ENCODE results near the gene HIVEP1. TPM values are rescaled to one million over a fixed set of nuclear protein-coding genes. Genes with fewer than 3 reads are reported as not detected.

The HIVEP1 gene
- total and polyA plus RNA-seq, 3 donors from 2014 or later, result 15.5 to 53.3 (median 44.1) TPM

GRCh38 chr6:12189150-12189549 lies 177.0 kb downstream of the HIVEP1 start:
- no peaks in the 10 kb centered on the region for H3K36me3 ChIP-seq (ENCODE audit: low read depth, missing control alignments)
- no peak overlapping the region for H3K4me3 ChIP-seq
- no peak for DNase-seq
- H3K27me3 ChIP-seq, result no peaks in the 10 kb centered on the region
- no peak overlapping the region for H3K27ac ChIP-seq
- TF ChIP-seq POLR2A (IDR thresholded peaks at IDR 0.05), result no peak
- TF ChIP-seq CTCF (IDR thresholded peaks at IDR 0.05), result no peak
- intact Hi-C loops (cut with DNase I; ENCODE audit: low total_unique reads), result no loop called here
- no peaks in the 10 kb centered on the region for H3K9me3 ChIP-seq
- H3K4me1 ChIP-seq, result no peaks in the 10 kb centered on the region

GRCh38 chr6:12189661-12190060 lies 177.5 kb downstream of the HIVEP1 start:
- no peaks in the 10 kb centered on the region for H3K27me3 ChIP-seq
- no peak for DNase-seq
- TF ChIP-seq CTCF (IDR thresholded peaks at IDR 0.05), result no peak
- TF ChIP-seq POLR2A (IDR thresholded peaks at IDR 0.05), result no peak
- no peaks in the 10 kb centered on the region for H3K4me1 ChIP-seq
- intact Hi-C loops (cut with DNase I; ENCODE audit: low total_unique reads), result no loop called here
- H3K36me3 ChIP-seq (ENCODE audit: low read depth, missing control alignments), result no peaks in the 10 kb centered on the region
- H3K4me3 ChIP-seq, result no peak overlapping the region
- no peaks in the 10 kb centered on the region for H3K9me3 ChIP-seq
- no peak overlapping the region for H3K27ac ChIP-seq

GRCh38 chr6:12190252-12190651 lies 178.1 kb downstream of the HIVEP1 start:
- intact Hi-C loops (cut with DNase I; ENCODE audit: low total_unique reads), result no loop called here
- Histone ChIP-seq H3K4me1 (no peaks in the 10 kb centered on the region), H3K27me3 (no peaks in the 10 kb centered on the region), H3K36me3 (ENCODE audit: low read depth, missing control alignments) (no peaks in the 10 kb centered on the region), H3K9me3 (no peaks in the 10 kb centered on the region), H3K27ac (no peak overlapping the region), H3K4me3 (no peak overlapping the region)
- 71 to 72% methylated on average over 7 of the region's 7 CpGs for WGBS, 2 donors
- TF ChIP-seq CTCF (IDR thresholded peaks at IDR 0.05) (no peak), POLR2A (IDR thresholded peaks at IDR 0.05) (no peak)
- DNase-seq, result no peak

GRCh38 chr6:12196326-12196936 lies 184.3 kb downstream of the HIVEP1 start:
- TF ChIP-seq CTCF (IDR thresholded peaks at IDR 0.05) (no peak), POLR2A (IDR thresholded peaks at IDR 0.05) (no peak)
- intact Hi-C loops (cut with DNase I; ENCODE audit: low total_unique reads), result no loop called here
- Histone ChIP-seq H3K27ac (no peak overlapping the region), H3K36me3 (ENCODE audit: low read depth, missing control alignments) (no peaks in the 10 kb centered on the region), H3K4me1 (no peaks in the 10 kb centered on the region), H3K9me3 (no peaks in the 10 kb centered on the region), H3K4me3 (no peak overlapping the region), H3K27me3 (no peaks in the 10 kb centered on the region)
- DNase-seq, result no peak
- 83 to 91% methylated on average over 6 of the region's 6 CpGs for WGBS, 2 donors

- WGBS, 2 donors, result 95 to 96% methylated on average over 3 of the region's 3 CpGs
- intact Hi-C loops (cut with DNase I; ENCODE audit: low total_unique reads), result no loop called here
- H3K9me3 ChIP-seq, result no peaks in the 10 kb centered on the region
Observed at GRCh38 chr6:12198851-12199250, 186.7 kb downstream of the HIVEP1 start.

More at GRCh38 chr6:12198851-12199250, 186.7 kb downstream of the HIVEP1 start:
- Histone ChIP-seq H3K36me3 (ENCODE audit: low read depth, missing control alignments) (no peaks in the 10 kb centered on the region), H3K27me3 (no peaks in the 10 kb centered on the region), H3K27ac (no peak overlapping the region), H3K4me3 (no peak overlapping the region), H3K4me1 (no peaks in the 10 kb centered on the region)
- no peak for TF ChIP-seq POLR2A (IDR thresholded peaks at IDR 0.05)
- no peak for TF ChIP-seq CTCF (IDR thresholded peaks at IDR 0.05)
- DNase-seq, result no peak

Measured in testis (tissue), 3 donors.